ENCODE data around the gene SIVA1.

The SIVA1 gene

DNA sequence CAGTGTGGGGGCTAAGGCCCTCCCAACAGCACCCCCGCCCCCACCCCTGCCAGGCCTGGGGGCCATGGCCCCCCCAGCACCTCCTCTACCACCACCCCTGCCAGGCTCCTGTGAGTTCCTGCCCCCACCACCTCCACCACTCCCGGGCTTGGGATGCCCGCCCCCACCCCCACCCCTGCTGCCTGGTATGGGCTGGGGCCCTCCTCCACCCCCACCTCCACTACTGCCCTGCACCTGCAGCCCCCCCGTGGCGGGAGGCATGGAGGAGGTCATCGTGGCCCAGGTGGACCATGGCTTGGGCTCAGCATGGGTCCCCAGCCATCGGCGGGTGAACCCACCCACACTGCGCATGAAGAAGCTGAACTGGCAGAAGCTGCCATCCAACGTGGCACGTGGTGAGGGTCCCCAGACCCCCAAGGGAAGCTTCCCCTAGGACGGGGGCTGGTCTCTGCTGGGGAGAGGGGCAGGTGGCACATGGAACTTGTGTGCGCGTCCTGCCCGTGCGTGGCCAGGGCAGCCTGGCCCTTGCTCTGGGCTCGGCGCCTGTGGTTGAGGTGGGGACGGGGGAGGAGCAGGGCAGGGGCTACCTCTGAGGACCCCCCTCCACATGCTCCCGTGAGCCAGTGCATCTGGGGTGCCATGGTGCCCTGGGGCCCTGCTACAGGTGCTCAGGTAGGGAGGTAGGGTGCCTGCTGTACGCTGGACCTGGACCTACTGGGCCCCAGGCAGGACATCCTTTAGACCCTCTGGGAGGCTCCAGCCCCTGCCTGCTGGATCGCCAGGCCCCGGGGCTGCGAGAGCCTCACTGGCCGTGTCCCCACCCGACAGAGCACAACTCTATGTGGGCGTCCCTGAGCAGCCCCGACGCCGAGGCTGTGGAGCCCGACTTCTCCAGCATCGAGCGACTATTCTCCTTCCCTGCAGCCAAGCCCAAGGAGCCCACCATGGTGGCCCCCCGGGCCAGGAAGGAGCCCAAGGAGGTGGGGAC, 45.0 kb upstream of the SIVA1 start (continued):
- TF ChIP-seq ZNF324 (tag by site-specific recombination; IDR thresholded peaks at IDR 0.05) (no peak), SALL2 (tag by site-specific recombination; IDR thresholded peaks at IDR 0.05; ENCODE audit: borderline replicate concordance) (no peak), ZNF174 (tag by site-specific recombination; IDR thresholded peaks at IDR 0.05) (no peak), ZFHX2 (tag by site-specific recombination; conservative IDR thresholded peaks at IDR 0.05) (peak; percentile 52), OSR2 (tag by site-specific recombination; IDR thresholded peaks at IDR 0.05) (no peak), ZNF398 (tag by site-specific recombination; IDR thresholded peaks at IDR 0.05) (no peak), ZNF747 (tag by site-specific recombination; IDR thresholded peaks at IDR 0.05) (no peak), ZNF155 (tag by site-specific recombination; IDR thresholded peaks at IDR 0.05) (no peak), ZNF10 (tag by site-specific recombination; IDR thresholded peaks at IDR 0.05) (no peak), GFI1B (tag by site-specific recombination; IDR thresholded peaks at IDR 0.05) (no peak), ZNF391 (tag by site-specific recombination; IDR thresholded peaks at IDR 0.05; ENCODE audit: borderline replicate concordance, low read depth) (no peak), PRDM10 (tag by site-specific recombination; IDR thresholded peaks at IDR 0.05) (no peak), ZNF76 (tag by site-specific recombination; IDR thresholded peaks at IDR 0.05; ENCODE audit: borderline replicate concordance, low read depth) (no peak), OVOL3 (tag by site-specific recombination; IDR thresholded peaks at IDR 0.05) (no peak)
- TF ChIP-seq, protein P1, sequence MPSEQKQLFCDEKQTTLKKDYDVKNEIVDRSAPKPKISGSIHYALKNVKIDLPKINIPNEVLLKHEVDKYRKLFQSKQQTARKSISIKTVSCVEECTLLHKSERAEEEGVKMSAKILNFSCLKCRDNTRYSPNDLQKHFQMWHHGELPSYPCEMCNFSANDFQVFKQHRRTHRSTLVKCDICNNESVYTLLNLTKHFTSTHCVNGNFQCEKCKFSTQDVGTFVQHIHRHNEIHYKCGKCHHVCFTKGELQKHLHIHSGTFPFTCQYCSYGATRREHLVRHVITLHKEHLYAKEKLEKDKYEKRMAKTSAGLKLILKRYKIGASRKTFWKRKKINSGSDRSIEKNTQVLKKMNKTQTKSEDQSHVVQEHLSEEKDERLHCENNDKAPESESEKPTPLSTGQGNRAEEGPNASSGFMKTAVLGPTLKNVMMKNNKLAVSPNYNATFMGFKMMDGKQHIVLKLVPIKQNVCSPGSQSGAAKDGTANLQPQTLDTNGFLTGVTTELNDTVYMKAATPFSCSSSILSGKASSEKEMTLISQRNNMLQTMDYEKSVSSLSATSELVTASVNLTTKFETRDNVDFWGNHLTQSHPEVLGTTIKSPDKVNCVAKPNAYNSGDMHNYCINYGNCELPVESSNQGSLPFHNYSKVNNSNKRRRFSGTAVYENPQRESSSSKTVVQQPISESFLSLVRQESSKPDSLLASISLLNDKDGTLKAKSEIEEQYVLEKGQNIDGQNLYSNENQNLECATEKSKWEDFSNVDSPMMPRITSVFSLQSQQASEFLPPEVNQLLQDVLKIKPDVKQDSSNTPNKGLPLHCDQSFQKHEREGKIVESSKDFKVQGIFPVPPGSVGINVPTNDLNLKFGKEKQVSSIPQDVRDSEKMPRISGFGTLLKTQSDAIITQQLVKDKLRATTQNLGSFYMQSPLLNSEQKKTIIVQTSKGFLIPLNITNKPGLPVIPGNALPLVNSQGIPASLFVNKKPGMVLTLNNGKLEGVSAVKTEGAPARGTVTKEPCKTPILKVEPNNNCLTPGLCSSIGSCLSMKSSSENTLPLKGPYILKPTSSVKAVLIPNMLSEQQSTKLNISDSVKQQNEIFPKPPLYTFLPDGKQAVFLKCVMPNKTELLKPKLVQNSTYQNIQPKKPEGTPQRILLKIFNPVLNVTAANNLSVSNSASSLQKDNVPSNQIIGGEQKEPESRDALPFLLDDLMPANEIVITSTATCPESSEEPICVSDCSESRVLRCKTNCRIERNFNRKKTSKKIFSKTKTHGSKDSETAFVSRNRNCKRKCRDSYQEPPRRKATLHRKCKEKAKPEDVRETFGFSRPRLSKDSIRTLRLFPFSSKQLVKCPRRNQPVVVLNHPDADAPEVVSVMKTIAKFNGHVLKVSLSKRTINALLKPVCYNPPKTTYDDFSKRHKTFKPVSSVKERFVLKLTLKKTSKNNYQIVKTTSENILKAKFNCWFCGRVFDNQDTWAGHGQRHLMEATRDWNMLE (tag by site-specific recombination; conservative IDR thresholded peaks at IDR 0.05; ENCODE audit: low read depth), result no peak
- TF ChIP-seq, protein P2, sequence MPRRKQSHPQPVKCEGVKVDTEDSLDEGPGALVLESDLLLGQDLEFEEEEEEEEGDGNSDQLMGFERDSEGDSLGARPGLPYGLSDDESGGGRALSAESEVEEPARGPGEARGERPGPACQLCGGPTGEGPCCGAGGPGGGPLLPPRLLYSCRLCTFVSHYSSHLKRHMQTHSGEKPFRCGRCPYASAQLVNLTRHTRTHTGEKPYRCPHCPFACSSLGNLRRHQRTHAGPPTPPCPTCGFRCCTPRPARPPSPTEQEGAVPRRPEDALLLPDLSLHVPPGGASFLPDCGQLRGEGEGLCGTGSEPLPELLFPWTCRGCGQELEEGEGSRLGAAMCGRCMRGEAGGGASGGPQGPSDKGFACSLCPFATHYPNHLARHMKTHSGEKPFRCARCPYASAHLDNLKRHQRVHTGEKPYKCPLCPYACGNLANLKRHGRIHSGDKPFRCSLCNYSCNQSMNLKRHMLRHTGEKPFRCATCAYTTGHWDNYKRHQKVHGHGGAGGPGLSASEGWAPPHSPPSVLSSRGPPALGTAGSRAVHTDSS (tag by site-specific recombination; IDR thresholded peaks at IDR 0.05), result no peak
- TF ChIP-seq, protein P3, sequence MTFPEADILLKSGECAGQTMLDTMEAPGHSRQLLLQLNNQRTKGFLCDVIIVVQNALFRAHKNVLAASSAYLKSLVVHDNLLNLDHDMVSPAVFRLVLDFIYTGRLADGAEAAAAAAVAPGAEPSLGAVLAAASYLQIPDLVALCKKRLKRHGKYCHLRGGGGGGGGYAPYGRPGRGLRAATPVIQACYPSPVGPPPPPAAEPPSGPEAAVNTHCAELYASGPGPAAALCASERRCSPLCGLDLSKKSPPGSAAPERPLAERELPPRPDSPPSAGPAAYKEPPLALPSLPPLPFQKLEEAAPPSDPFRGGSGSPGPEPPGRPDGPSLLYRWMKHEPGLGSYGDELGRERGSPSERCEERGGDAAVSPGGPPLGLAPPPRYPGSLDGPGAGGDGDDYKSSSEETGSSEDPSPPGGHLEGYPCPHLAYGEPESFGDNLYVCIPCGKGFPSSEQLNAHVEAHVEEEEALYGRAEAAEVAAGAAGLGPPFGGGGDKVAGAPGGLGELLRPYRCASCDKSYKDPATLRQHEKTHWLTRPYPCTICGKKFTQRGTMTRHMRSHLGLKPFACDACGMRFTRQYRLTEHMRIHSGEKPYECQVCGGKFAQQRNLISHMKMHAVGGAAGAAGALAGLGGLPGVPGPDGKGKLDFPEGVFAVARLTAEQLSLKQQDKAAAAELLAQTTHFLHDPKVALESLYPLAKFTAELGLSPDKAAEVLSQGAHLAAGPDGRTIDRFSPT (tag by site-specific recombination; IDR thresholded peaks at IDR 0.05), result peak; percentile 64; the same call in 1 of the 2 replicates
- TF ChIP-seq, protein P4, sequence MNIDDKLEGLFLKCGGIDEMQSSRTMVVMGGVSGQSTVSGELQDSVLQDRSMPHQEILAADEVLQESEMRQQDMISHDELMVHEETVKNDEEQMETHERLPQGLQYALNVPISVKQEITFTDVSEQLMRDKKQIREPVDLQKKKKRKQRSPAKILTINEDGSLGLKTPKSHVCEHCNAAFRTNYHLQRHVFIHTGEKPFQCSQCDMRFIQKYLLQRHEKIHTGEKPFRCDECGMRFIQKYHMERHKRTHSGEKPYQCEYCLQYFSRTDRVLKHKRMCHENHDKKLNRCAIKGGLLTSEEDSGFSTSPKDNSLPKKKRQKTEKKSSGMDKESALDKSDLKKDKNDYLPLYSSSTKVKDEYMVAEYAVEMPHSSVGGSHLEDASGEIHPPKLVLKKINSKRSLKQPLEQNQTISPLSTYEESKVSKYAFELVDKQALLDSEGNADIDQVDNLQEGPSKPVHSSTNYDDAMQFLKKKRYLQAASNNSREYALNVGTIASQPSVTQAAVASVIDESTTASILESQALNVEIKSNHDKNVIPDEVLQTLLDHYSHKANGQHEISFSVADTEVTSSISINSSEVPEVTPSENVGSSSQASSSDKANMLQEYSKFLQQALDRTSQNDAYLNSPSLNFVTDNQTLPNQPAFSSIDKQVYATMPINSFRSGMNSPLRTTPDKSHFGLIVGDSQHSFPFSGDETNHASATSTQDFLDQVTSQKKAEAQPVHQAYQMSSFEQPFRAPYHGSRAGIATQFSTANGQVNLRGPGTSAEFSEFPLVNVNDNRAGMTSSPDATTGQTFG (tag by site-specific recombination; IDR thresholded peaks at IDR 0.05; ENCODE audit: borderline replicate concordance), result no peak
- TF ChIP-seq, protein P5, sequence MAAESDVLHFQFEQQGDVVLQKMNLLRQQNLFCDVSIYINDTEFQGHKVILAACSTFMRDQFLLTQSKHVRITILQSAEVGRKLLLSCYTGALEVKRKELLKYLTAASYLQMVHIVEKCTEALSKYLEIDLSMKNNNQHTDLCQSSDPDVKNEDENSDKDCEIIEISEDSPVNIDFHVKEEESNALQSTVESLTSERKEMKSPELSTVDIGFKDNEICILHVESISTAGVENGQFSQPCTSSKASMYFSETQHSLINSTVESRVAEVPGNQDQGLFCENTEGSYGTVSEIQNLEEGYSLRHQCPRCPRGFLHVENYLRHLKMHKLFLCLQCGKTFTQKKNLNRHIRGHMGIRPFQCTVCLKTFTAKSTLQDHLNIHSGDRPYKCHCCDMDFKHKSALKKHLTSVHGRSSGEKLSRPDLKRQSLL (tag by site-specific recombination; IDR thresholded peaks at IDR 0.05), result peak; percentile 26; the same call in 1 of the 2 replicates
